Jurkat, Clone E6-1 (cell line): Measurements from ENCODE around the gene DPEP1.
"Not testable (repeated sequence)": the region's sequence is repeated elsewhere in the genome, so short reads cannot be mapped to it uniquely, and the experiment has no call there.

Experiments
- DNase-seq: peaks from one replicate; pipeline ENCODE4 v3.0.0-alpha.2; 2011; ENCODE audit warnings: low read depth, low spot score
- H3K4me3 ChIP-seq: 2 replicates; pipeline ENCODE4 v1.5.1; 2011; ENCODE audit warnings: mild to moderate bottlenecking, low read length, control low read depth, moderate library complexity

The DPEP1 gene

DNA sequence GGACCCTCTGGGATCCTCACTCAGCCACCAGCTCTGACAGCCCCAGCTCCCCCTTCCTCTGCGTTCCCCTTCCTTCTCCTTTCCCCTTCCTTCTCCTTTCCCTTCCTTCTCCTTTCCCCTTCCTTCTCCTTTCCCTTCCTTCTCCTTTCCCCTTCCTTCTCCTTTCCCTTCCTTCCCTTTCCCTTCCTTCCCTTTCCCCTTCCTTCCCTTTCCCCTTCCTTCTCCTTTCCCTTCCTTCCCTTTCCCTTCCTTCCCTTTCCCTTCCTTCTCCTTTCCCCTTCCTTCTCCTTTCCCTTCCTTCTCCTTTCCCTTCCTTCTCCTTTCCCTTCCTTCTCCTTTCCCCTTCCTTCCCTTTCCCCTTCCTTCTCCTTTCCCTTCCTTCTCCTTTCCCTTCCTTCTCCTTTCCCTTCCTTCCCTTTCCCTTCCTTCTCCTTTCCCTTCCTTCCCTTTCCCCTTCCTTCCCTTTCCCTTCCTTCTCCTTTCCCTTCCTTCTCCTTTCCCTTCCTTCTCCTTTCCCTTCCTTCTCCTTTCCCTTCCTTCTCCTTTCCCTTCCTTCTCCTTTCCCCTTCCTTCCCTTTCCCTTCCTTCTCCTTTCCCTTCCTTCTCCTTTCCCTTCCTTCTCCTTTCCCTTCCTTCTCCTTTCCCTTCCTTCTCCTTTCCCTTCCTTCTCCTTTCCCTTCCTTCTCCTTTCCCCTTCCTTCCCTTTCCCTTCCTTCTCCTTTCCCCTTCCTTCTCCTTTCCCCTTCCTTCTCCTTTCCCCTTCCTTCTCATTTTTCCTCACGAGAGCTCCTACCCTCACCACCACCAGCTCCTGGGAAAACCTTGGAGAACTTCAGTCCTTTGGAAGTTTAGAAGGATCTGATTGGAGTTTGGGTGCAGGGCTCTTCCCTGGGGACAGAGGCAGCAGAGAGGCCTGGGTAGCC, 21.3 kb downstream of the DPEP1 start:
- H3K4me3 ChIP-seq, DNase-seq: not testable (repeated sequence)

- H3K4me3 ChIP-seq: no peak overlapping the region
- no peak for DNase-seq
These were observed 23.2 kb downstream of the DPEP1 start for GRCh38 chr16:89636663-89637062.

GRCh38 chr16:89637379-89637778, 23.9 kb downstream of the DPEP1 start:
- no peak overlapping the region for H3K4me3 ChIP-seq
- DNase-seq: no peak

- no peak overlapping the region for H3K4me3 ChIP-seq
- no peak for DNase-seq
These were observed 25.0 kb downstream of the DPEP1 start for GRCh38 chr16:89638455-89638854.

- no peak overlapping the region for H3K4me3 ChIP-seq
- DNase-seq: no peak
These were observed 25.9 kb downstream of the DPEP1 start for GRCh38 chr16:89639385-89639784.

DNA sequence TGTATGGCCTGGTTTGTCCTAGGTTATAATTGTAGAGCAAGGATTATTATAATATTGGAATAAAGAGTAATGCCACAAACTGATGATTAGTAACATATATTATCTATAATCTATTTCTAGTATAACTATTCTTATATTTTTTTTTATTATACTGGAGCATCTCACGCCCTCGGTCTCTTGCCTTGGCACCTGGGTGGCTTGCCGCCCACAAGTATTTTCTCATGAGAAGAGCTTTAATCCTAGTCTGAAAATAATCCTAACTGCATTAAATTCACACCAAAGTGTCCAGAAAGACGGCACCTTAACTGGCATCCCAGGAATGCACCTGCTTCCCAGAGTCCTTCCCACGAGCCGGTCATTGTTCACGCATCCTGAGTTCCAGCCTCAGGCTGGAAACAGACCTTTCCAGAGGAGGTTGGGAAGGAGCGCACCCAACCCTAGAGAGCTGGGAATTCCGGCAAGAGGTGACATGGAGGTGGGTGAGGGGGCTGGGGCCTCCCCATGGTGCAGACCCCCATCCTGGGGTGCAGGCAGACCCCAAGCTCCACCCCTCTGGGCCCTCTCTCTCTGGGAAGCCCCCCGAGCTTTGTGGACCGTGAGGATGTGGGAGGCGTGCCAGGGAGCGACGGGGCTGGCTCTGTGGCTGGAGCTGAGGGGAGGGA, 28.1 kb downstream of the DPEP1 start:
- DNase-seq: no peak
- H3K4me3 ChIP-seq: no peak overlapping the region

DNA sequence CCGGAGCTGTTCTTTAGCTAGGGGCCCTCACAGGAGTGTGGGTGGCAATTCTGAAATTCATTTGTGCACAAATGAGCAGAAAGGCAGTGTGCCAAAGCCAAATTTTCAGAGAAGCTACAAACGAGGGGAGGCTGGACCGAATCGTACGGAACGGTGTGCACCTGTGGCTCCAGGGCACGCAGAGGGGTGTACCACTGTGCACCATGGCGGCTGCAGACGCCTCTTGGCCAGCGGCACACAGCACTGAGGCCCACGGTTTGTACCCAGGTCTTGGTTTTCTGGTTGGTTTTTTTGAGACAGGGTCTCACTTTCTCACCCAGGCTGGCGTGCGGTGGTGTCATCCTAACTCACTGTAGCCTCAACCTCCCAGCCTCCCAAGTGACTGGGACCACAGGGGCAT, 29.1 kb downstream of the DPEP1 start:
- DNase-seq: no peak
- H3K4me3 ChIP-seq: no peak overlapping the region

DNA sequence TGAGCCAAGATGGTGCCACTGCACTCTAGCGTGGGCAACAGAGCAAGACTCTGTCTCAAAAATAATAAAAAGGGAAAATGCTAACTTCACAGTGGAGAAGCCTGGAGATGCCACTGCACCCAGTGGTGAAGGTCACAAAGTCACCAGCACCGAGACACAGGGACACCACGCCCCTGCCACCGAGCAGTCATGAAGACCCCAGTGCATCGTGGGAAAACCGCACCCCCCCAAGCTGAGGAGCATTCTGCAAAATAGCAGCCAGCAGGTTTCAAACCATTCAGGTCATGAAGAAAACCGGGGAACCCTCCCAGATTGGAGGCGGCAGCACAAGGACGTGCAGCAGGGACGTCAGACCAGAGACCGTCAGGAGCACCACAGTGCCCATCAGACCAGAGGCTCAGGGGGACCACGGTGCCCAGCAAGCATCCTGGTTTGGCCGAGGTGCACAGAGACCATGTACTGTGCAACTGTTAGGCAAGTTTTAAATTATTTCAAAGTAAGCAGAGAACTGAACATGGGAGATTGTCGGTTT, 30.4 kb downstream of the DPEP1 start:
- H3K4me3 ChIP-seq: no peak overlapping the region
- no peak for DNase-seq

GRCh38 chr16:89645122-89645521, 31.7 kb downstream of the DPEP1 start:
- DNase-seq: no peak
- H3K4me3 ChIP-seq: no peak overlapping the region

GRCh38 chr16:89646270-89646669, 32.8 kb downstream of the DPEP1 start:
- no peak overlapping the region for H3K4me3 ChIP-seq
- DNase-seq: no peak

- no peak overlapping the region for H3K4me3 ChIP-seq
- DNase-seq: no peak
These were observed 33.5 kb downstream of the DPEP1 start for GRCh38 chr16:89646906-89647305.

GRCh38 chr16:89651584-89651983, 38.1 kb downstream of the DPEP1 start:
- no peak for DNase-seq
- H3K4me3 ChIP-seq: no peak overlapping the region

GRCh38 chr16:89653656-89654295, 40.3 kb downstream of the DPEP1 start:
- no peak for DNase-seq
- H3K4me3 ChIP-seq: no peak overlapping the region

DNA sequence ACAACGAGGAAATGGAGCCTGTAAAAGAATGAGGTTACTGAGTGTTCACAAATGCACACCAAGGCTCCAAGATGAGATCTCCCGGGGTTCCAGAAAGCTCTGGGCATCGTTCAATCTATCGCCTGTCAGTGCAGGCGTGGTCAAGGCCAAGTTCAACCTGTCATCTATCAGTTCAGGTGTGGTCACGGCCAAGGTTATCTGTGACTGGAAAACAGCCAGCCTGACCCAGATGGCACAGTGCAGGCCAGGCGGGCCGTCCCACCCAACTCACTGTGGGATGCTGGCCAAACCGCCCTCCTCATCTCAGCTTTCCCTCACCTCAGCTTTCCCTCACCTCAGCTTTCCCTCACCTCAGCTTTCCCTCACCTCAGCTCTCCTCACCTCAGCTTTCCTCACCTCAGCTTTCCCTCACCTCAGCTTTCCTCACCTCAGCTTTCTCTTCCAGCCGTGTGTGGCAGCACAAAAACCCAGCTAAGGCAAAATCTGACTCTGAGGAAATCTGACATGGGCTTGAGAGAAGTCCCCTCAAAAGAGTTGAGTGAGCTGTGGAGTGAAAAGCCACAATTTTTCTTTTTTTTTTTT, 41.7 kb downstream of the DPEP1 start:
- DNase-seq: no peak
- H3K4me3 ChIP-seq: no peak overlapping the region

GRCh38 chr16:89656435-89657121, 43.1 kb downstream of the DPEP1 start:
- DNase-seq: no peak
- H3K4me3 ChIP-seq: peak overlapping the region; percentile 97

DNA sequence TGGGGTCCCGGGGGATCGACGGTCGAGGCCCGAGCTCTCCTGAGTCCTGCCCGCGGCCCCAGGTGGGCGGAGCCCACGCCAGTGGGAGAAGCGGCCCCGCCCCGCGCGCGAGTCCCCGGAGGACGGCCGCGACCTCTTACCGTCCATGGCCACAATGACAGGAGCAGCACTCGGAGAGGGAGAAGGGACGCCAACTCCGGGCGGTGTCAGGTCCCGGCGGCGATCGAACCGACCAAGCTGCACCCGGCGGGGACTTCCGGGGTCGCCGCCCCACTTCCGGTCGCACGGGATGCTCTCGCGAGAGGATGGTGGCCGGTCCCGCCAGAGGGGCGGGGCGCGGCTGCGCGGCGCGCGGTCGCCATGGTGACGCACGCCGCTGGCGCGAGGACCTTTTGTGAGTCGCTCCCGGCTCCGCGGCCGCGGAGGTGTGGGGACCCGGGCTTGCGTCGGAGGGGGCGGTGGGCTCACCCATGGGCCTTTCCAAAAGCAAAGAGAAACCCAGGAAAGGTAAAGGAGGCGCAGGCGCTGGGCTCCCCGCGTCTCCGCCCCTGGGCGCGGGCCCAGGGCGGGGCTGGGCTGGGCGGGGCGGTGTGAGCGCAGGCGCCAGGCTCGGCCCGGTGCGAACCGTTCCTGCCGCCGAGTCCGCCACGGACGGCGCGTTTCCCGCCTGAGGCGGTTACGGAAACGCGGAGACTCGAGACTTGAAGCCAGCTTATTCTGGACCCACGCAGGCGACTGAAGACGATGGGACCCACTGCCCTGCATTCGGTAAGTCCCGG, 44.2 kb downstream of the DPEP1 start, which contains the start of the genes CHMP1A and SPATA33:
TSS of gene CHMP1A (minus strand) at position 267 of the 779 bp plus-strand sequence. CDS start at position 147, 120 bp downstream.
TSS of gene SPATA33 (plus strand) at position 395 of the 779 bp plus-strand sequence. CDS start at position 471, 76 bp downstream.
- peak within 1 kb of the TSS; percentile 97 for H3K4me3 ChIP-seq
- peak; percentile 80 for DNase-seq

- no peak for DNase-seq
- H3K4me3 ChIP-seq: peak overlapping the region; percentile 97
These were observed 44.9 kb downstream of the DPEP1 start for GRCh38 chr16:89658221-89658879.
